ENCODE data around the gene GAP43. TPM values are rescaled to one million over a fixed set of nuclear protein-coding genes. Genes with fewer than 3 reads are reported as not detected.

Gene GAP43, protein sequence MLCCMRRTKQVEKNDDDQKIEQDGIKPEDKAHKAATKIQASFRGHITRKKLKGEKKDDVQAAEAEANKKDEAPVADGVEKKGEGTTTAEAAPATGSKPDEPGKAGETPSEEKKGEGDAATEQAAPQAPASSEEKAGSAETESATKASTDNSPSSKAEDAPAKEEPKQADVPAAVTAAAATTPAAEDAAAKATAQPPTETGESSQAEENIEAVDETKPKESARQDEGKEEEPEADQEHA
- 10 to 100 TPM in 1 of 3 donors, 1 to 10 TPM in 1, under 1 TPM in 1; 0.96 to 13.6 (median 1.1) TPM for total RNA-seq
- long read RNA-seq, donor 1, transcript GAP43-201 (3 exons, 1,691 nt), result major isoform, 6 of 8 reads
- long read RNA-seq, donor 1, partial matches to known transcripts, result 2 of 8 reads
- long read RNA-seq, donor 1, other reads (novel, unspliced or antisense), result 0 of 8 reads
- long read RNA-seq, donor 2, partial matches to known transcripts, result 0 of 1 reads
- long read RNA-seq, donor 2, other reads (novel, unspliced or antisense), result 0 of 1 reads

GRCh38 chr3:115623044-115623868, at the start of gene GAP43:
Gene GAP43 (plus strand): TSS chr3:115623510. CDS start chr3:115623690, 180 bp downstream.
- DNase-seq (peak in 2 of 3 donors; percentile 9 to 31), ATAC-seq (peak; percentile 37)
- H3K9me3 ChIP-seq, result no peaks in the 10 kb centered on the region
- no peak within 1 kb of the TSS for H3K4me3 ChIP-seq
- no peaks in the 10 kb centered on the region for H3K4me1 ChIP-seq (ENCODE audit: low read depth)
- no peaks in the 10 kb centered on the region for H3K36me3 ChIP-seq (ENCODE audit: low read depth)
- TF ChIP-seq, protein P1, sequence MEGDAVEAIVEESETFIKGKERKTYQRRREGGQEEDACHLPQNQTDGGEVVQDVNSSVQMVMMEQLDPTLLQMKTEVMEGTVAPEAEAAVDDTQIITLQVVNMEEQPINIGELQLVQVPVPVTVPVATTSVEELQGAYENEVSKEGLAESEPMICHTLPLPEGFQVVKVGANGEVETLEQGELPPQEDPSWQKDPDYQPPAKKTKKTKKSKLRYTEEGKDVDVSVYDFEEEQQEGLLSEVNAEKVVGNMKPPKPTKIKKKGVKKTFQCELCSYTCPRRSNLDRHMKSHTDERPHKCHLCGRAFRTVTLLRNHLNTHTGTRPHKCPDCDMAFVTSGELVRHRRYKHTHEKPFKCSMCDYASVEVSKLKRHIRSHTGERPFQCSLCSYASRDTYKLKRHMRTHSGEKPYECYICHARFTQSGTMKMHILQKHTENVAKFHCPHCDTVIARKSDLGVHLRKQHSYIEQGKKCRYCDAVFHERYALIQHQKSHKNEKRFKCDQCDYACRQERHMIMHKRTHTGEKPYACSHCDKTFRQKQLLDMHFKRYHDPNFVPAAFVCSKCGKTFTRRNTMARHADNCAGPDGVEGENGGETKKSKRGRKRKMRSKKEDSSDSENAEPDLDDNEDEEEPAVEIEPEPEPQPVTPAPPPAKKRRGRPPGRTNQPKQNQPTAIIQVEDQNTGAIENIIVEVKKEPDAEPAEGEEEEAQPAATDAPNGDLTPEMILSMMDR (IDR thresholded peaks at IDR 0.05), result no peak
- intact Hi-C loops (cut with DNase I, micrococcal nuclease), result no loop called here

DNA sequence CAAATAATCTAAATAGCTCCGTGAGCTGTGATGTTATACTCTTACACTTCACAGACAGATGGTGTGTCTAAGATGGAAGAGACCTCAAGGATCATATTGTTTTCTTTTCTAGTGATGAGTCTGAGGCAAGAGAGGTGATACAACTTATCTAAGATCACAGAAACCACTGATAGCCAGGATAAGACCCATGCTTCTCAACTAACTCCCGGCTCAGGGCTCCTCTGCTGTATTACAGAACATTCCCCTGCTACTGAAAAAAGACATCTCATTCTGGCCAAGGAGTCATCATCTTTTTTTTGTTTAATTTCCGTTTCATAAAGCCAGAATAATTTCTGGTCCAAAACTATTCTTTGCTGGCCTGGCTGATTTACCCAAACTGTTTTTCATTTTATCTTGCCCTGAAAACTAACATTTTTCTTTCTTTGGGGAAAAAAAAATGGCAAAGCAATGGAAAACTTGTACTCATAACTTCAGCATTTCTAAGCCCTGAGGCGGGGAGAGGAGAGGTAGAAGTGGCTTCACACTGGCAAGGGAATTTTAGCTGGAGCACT, 46.9 kb upstream of the GAP43 start:
- no peak for DNase-seq

GRCh38 chr3:115577000-115577399, 46.3 kb upstream of the GAP43 start:
- no peaks in the 10 kb centered on the region for H3K9me3 ChIP-seq

More for the DNA sequence above, 46.9 kb upstream of the GAP43 start:
- no peaks in the 10 kb centered on the region for H3K4me1 ChIP-seq (ENCODE audit: low read depth)
- H3K36me3 ChIP-seq (ENCODE audit: low read depth), result no peaks in the 10 kb centered on the region
- TF ChIP-seq, protein P1 (IDR thresholded peaks at IDR 0.05), result no peak
- no peak overlapping the region for H3K4me3 ChIP-seq
- intact Hi-C loops (cut with DNase I, micrococcal nuclease), result no loop called here
- ATAC-seq, result no peak
- no peaks in the 10 kb centered on the region for H3K9me3 ChIP-seq

DNA sequence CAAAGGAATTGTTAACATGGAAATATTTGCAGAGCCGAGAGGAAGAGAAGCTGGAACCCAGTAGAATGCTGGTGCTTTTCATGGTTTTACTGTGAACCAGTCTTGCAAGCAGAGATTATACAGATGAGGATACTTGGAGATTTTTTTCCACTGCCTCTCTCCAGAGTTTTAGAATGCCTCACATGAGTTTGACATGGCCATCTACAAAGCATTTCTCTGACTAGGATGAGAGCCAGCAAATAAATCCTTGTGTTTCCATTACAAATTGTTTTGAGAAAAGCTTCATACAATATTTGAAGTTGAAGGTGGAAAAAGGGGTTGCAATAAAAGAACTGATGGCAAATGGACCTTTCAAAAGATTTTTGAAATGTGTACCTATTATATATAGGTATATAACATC, 45.0 kb upstream of the GAP43 start:
- TF ChIP-seq, protein P1 (IDR thresholded peaks at IDR 0.05), result no peak
- no peaks in the 10 kb centered on the region for H3K4me1 ChIP-seq (ENCODE audit: low read depth)
- intact Hi-C loops (cut with DNase I, micrococcal nuclease), result no loop called here
- ATAC-seq, result no peak
- H3K36me3 ChIP-seq (ENCODE audit: low read depth), result no peaks in the 10 kb centered on the region
- H3K9me3 ChIP-seq, result no peaks in the 10 kb centered on the region
- DNase-seq, result no peak
- no peak overlapping the region for H3K4me3 ChIP-seq

More at GRCh38 chr3:115577000-115577399, 46.3 kb upstream of the GAP43 start:
- Histone ChIP-seq H3K36me3 (ENCODE audit: low read depth) (no peaks in the 10 kb centered on the region), H3K4me3 (no peak overlapping the region), H3K4me1 (ENCODE audit: low read depth) (no peaks in the 10 kb centered on the region)
- DNase-seq (no peak), ATAC-seq (no peak)
- intact Hi-C loops (cut with DNase I, micrococcal nuclease), result no loop called here
- TF ChIP-seq, protein P1 (IDR thresholded peaks at IDR 0.05), result no peak

DNA sequence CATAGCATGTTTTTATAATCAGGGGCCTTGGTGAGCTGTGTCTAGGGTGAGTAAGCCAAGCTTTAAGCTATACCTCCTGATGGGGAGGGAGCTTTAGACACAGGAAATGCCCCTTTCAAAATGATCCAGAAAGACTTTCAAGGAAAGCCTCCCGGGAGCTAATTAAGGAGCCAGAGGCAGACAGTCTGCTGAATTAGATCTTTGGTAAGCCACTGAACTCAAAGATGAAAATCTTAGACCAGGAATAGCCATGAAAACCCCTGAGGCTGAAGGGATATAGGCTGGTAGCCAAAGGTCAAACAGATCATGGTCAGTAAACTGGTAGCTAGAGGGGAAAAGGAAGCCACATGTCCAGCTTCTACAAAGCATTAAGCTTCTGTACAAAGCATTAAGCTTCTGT, 42.7 kb upstream of the GAP43 start:
- intact Hi-C loops (cut with DNase I, micrococcal nuclease), result no loop called here
- TF ChIP-seq, protein P1 (IDR thresholded peaks at IDR 0.05), result no peak
- DNase-seq (no peak), ATAC-seq (no peak)
- Histone ChIP-seq H3K9me3 (no peaks in the 10 kb centered on the region), H3K4me1 (ENCODE audit: low read depth) (no peaks in the 10 kb centered on the region), H3K4me3 (no peak overlapping the region), H3K36me3 (ENCODE audit: low read depth) (no peaks in the 10 kb centered on the region)
